DOHH2 (cell line): ENCODE results near the gene PAM.

Experiments
- H3F3A ChIP-seq: fragments of 200-600 bp; sonication (generic), shearing (Covaris generic); 2 replicates; pipeline ENCODE4 v1.6.0; 2016; ENCODE audit warnings: antibody characterized with exemption, mild to moderate bottlenecking; ENCODE audit not compliant: control insufficient read depth, insufficient read depth
- H3K27ac ChIP-seq: fragments of 200-600 bp; sonication (generic); 2 replicates; pipeline ENCODE4 v1.5.1; 2014; ENCODE audit warnings: low read depth, mild to moderate bottlenecking, low read length, moderate library complexity
- H3K27me3 ChIP-seq: fragments of 200-600 bp; sonication (generic); 2 replicates; pipeline ENCODE4 v1.6.1; 2014; ENCODE audit warnings: mild to moderate bottlenecking, low read length, mixed read lengths; ENCODE audit not compliant: control insufficient read depth
- H3K36me3 ChIP-seq: fragments of 200-600 bp; sonication (generic); 2 replicates; pipeline ENCODE4 v1.6.1; 2014; ENCODE audit warnings: mild to moderate bottlenecking, low read length, moderate library complexity, mixed read lengths; ENCODE audit not compliant: control insufficient read depth
- H3K4me1 ChIP-seq: fragments of 200-600 bp; sonication (generic); 2 replicates; pipeline ENCODE4 v1.6.1; 2014; ENCODE audit warnings: mild to moderate bottlenecking, low read length, mixed read lengths; ENCODE audit not compliant: control insufficient read depth
- H3K4me2 ChIP-seq: fragments of 200-600 bp; sonication (generic); 2 replicates; pipeline ENCODE4 v1.6.0; 2014; ENCODE audit warnings: mild to moderate bottlenecking, low read length, moderate library complexity
- H3K4me3 ChIP-seq: fragments of 200-600 bp; sonication (generic); 2 replicates; pipeline ENCODE4 v1.5.1; 2014; ENCODE audit warnings: mild to moderate bottlenecking, low read length, mixed read lengths
- H3K79me2 ChIP-seq: fragments of 200-600 bp; sonication (generic); 2 replicates; pipeline ENCODE4 v1.6.1; 2014; ENCODE audit warnings: mild to moderate bottlenecking, low read length, mixed read lengths; ENCODE audit not compliant: control insufficient read depth
- H3K9me2 ChIP-seq: fragments of 200-600 bp; sonication (generic); replicated peaks from 2 replicates; pipeline ENCODE4 v1.6.1; 2014; ENCODE audit warnings: mild to moderate bottlenecking, low read length, mixed read lengths; ENCODE audit not compliant: control insufficient read depth
- H3K9me3 ChIP-seq: fragments of 200-600 bp; sonication (generic); 2 replicates; pipeline ENCODE4 v1.6.1; 2014; ENCODE audit warnings: antibody characterized with exemption, low read length, mixed read lengths; ENCODE audit not compliant: control insufficient read depth, insufficient read depth
- H4K20me1 ChIP-seq: fragments of 200-600 bp; sonication (generic); 2 replicates; pipeline ENCODE4 v1.6.0; 2014; ENCODE audit warnings: low read depth, mild to moderate bottlenecking, antibody characterized with exemption, low read length, moderate library complexity; ENCODE audit not compliant: control insufficient read depth, insufficient read depth
- CTCF ChIP-seq: fragments of 200-600 bp; sonication (generic); IDR thresholded peaks from one replicate; pipeline ENCODE4 v1.5.1; 2014; ENCODE audit warnings: antibody characterized with exemption, mild to moderate bottlenecking, low read depth, low read length; ENCODE audit not compliant: poor library complexity, severe bottlenecking
- EZH2phosphoT487 ChIP-seq: fragments of 200-600 bp; sonication (generic); IDR thresholded peaks from 2 replicates; pipeline ENCODE4 v1.6.1; 2017; ENCODE audit warnings: borderline replicate concordance, mild to moderate bottlenecking, antibody characterized with exemption, low read length, moderate library complexity, mixed read lengths

PAM gene

GRCh38 chr5:102873379-102873932 is 118.4 kb downstream of the PAM start:
- Histone ChIP-seq H3K36me3 (no peaks in the 10 kb centered on the region), H3K27ac (no peak overlapping the region), H4K20me1 (no peaks in the 10 kb centered on the region), H3K79me2 (no peaks in the 10 kb centered on the region), H3K4me1 (no peaks in the 10 kb centered on the region), H3K9me3 (no peaks in the 10 kb centered on the region), H3F3A (no peaks in the 10 kb centered on the region), H3K27me3 (no peaks in the 10 kb centered on the region), H3K4me2 (no peak overlapping the region), H3K4me3 (no peak overlapping the region), H3K9me2 (no peaks in the 10 kb centered on the region)
- TF ChIP-seq CTCF (no peak), EZH2phosphoT487 (no peak)

GRCh38 chr5:102874054-102874453 is 118.9 kb downstream of the PAM start:
- H3K79me2 ChIP-seq: no peaks in the 10 kb centered on the region
- no peaks in the 10 kb centered on the region for H3K36me3 ChIP-seq
- no peak for TF ChIP-seq EZH2phosphoT487
- H3K27ac ChIP-seq: no peak overlapping the region
- no peak overlapping the region for H3K4me2 ChIP-seq
- H3F3A ChIP-seq: no peaks in the 10 kb centered on the region
- H3K27me3 ChIP-seq: no peaks in the 10 kb centered on the region
- no peaks in the 10 kb centered on the region for H3K4me1 ChIP-seq
- H3K4me3 ChIP-seq: no peak overlapping the region
- H4K20me1 ChIP-seq: no peaks in the 10 kb centered on the region
- H3K9me3 ChIP-seq: no peaks in the 10 kb centered on the region
- H3K9me2 ChIP-seq: no peaks in the 10 kb centered on the region

DNA sequence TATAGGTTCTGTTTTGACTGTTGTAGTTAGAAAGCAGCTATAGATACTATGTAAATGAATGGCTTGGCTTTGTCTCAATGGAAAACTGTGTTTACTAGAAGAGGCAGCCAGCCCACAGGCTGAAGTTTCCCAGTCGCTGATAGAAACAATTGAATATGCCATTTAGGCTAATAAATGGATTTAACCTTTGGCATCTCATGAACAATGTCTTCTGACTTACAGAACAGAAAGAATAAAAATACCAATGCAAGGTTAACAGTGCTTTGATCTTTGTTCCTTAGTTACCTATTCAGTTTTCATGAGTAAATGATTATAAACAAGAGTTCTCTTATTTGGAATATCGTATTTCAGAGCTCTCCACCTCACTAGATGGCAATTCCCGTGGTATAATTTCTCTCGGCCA is 120.6 kb downstream of the PAM start:
- Histone ChIP-seq H3K4me1 (no peaks in the 10 kb centered on the region), H3K9me3 (no peaks in the 10 kb centered on the region), H3K27me3 (no peaks in the 10 kb centered on the region), H4K20me1 (no peaks in the 10 kb centered on the region), H3K4me2 (no peak overlapping the region), H3K4me3 (no peak overlapping the region), H3K36me3 (no peaks in the 10 kb centered on the region), H3K27ac (no peak overlapping the region), H3K79me2 (no peaks in the 10 kb centered on the region), H3K9me2 (no peaks in the 10 kb centered on the region), H3F3A (no peaks in the 10 kb centered on the region)
- no peak for TF ChIP-seq CTCF
- no peak for TF ChIP-seq EZH2phosphoT487

DNA sequence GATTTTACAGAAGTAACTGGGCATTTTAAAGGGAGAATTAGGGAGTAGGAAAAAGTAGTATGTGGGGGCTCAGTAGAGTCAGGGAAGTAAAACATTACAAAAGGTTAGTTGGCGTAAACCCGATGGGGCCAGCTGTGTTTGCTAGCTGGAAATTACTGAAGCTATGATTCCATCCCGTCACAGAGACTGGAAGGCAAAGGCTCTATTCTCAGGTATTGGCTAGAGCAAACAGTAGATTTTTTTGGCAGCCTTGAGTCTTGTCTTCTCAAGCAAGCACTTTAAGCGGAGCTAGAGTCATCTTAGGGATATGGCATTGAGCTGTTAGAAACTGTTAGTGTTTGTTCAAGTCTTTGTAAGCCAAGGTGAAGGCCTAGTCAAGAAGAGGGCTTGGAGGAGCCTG is 121.5 kb downstream of the PAM start:
- no peaks in the 10 kb centered on the region for H4K20me1 ChIP-seq
- H3K27ac ChIP-seq: no peak overlapping the region
- H3K27me3 ChIP-seq: no peaks in the 10 kb centered on the region
- no peaks in the 10 kb centered on the region for H3K4me1 ChIP-seq
- TF ChIP-seq CTCF (no peak), EZH2phosphoT487 (no peak)
- H3K79me2 ChIP-seq: no peaks in the 10 kb centered on the region
- no peaks in the 10 kb centered on the region for H3K36me3 ChIP-seq
- no peak overlapping the region for H3K4me3 ChIP-seq
- no peaks in the 10 kb centered on the region for H3F3A ChIP-seq
- no peaks in the 10 kb centered on the region for H3K9me3 ChIP-seq
- H3K4me2 ChIP-seq: no peak overlapping the region
- no peaks in the 10 kb centered on the region for H3K9me2 ChIP-seq
